ENCODE measurements around the gene ATP10A.
"Not testable (repeated sequence)": the region's sequence is repeated elsewhere in the genome, so short reads cannot be mapped to it uniquely, and the experiment has no call there.

The ATP10A gene

GRCh38 chr15:25649390-25649789 lies 213.7 kb downstream of the ATP10A start:
- Histone ChIP-seq H4K20me1 (no peaks in the 10 kb centered on the region), H3K4me2 (no peak overlapping the region; the same call in 1 of the 2 replicates), H3K36me3 (no peaks in the 10 kb centered on the region), H3K9me3 (no peaks in the 10 kb centered on the region), H3K27ac (no peak overlapping the region), H3K27me3 (no peaks in the 10 kb centered on the region), H3K4me1 (peaks cover 5% of the 10 kb centered on the region; the same call in 1 of the 2 replicates), H3K9ac (no peak overlapping the region), H3K4me3 (no peak overlapping the region)
- no peak for TF ChIP-seq Cebpa-rat (IDR thresholded peaks at IDR 0.05)

DNA sequence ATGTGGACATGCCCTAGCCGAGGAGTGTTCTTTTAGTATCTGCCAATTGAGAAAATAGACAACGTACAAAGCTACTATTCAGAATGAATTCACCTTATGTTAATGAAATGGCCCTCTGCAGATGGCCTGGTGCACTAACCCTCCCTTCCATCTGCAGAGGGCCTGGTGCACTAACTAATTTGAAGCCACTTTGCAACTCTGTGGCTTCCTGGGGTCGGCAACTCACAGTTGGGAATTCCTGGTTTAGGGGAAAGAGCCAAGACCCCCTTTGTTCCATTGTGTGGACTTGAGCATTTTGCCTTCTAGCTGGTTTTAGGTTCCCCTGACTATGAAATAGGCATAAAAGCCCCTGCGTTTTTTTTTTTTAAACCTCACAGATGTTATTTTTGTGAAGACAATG lies 220.0 kb downstream of the ATP10A start:
- Histone ChIP-seq H4K20me1 (no peaks in the 10 kb centered on the region), H3K4me2 (no peak overlapping the region), H3K27me3 (no peaks in the 10 kb centered on the region), H3K36me3 (no peaks in the 10 kb centered on the region), H3K4me1 (no peaks in the 10 kb centered on the region), H3K9ac (no peak overlapping the region), H3K27ac (no peak overlapping the region), H3K9me3 (no peaks in the 10 kb centered on the region), H3K4me3 (no peak overlapping the region)
- no peak for TF ChIP-seq Cebpa-rat (IDR thresholded peaks at IDR 0.05)

- Histone ChIP-seq H4K20me1 (no peaks in the 10 kb centered on the region), H3K27ac (no peak overlapping the region), H3K4me3 (no peak overlapping the region), H3K36me3 (no peaks in the 10 kb centered on the region), H3K4me1 (no peaks in the 10 kb centered on the region), H3K9me3 (no peaks in the 10 kb centered on the region), H3K9ac (no peak overlapping the region), H3K4me2 (no peak overlapping the region), H3K27me3 (no peaks in the 10 kb centered on the region)
- TF ChIP-seq Cebpa-rat (IDR thresholded peaks at IDR 0.05): no peak
Observed at GRCh38 chr15:25641762-25642161, 221.4 kb downstream of the ATP10A start.

GRCh38 chr15:25641361-25641760 lies 221.8 kb downstream of the ATP10A start:
- H3K27ac ChIP-seq: no peak overlapping the region
- no peak overlapping the region for H3K9ac ChIP-seq
- no peaks in the 10 kb centered on the region for H3K9me3 ChIP-seq
- no peaks in the 10 kb centered on the region for H4K20me1 ChIP-seq
- no peaks in the 10 kb centered on the region for H3K36me3 ChIP-seq
- H3K4me3 ChIP-seq: no peak overlapping the region
- H3K4me2 ChIP-seq: no peak overlapping the region
- H3K27me3 ChIP-seq: no peaks in the 10 kb centered on the region
- TF ChIP-seq Cebpa-rat (IDR thresholded peaks at IDR 0.05): no peak
- H3K4me1 ChIP-seq: no peaks in the 10 kb centered on the region

DNA sequence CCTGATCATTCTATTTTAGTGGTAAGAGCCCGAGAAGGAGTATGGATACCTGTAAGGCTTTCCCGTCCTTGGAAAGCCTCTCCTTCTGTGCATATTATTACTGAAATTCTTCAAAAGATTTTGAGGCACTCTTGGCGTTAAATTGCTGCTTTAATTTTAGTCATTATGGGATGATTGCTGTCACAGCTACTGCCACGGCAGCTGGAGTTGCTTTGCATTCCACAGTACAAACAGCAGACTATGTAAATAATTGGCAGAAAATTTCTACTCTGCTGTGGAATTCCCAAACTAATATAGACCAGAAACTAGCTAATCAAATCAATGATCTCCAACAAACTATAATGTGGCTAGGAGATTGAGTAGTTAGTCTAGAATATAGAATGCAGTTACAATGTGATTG lies 222.2 kb downstream of the ATP10A start:
- not testable (repeated sequence) for H3K27me3 ChIP-seq, H3K27ac ChIP-seq, H3K9ac ChIP-seq

DNA sequence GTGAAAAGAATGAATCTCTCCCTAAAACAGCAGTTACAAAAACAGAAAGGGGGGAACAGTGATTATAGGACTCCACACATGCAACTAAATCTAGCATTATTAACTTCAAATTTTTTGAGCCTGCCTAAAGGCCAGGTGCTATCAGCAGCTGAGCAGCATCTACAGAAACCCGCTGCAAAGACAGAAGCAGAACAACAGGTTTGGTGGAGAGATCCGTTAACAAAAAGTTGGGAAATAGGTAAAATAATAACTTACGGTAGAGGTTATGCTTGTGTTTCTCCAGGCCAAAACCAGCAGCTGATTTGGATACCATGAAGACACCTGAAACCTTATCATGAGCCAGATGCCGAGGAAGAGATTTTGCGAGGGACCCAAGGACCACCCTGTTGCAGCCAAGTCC lies 222.7 kb downstream of the ATP10A start:
- Histone ChIP-seq H3K9me3 (no peaks in the 10 kb centered on the region), H3K27ac (no peak overlapping the region), H3K4me1 (no peaks in the 10 kb centered on the region), H3K36me3 (no peaks in the 10 kb centered on the region), H4K20me1 (no peaks in the 10 kb centered on the region), H3K4me2 (no peak overlapping the region), H3K9ac (no peak overlapping the region), H3K27me3 (no peaks in the 10 kb centered on the region), H3K4me3 (no peak overlapping the region)
- no peak for TF ChIP-seq Cebpa-rat (IDR thresholded peaks at IDR 0.05)

More for the DNA sequence above, 222.2 kb downstream of the ATP10A start:
- not testable (repeated sequence) for H3K4me3 ChIP-seq, H4K20me1 ChIP-seq, H3K36me3 ChIP-seq, H3K4me1 ChIP-seq, H3K9me3 ChIP-seq, H3K4me2 ChIP-seq

GRCh38 chr15:25636486-25636885 lies 226.6 kb downstream of the ATP10A start:
- H3K4me1 ChIP-seq, H3K9me3 ChIP-seq, H3K4me3 ChIP-seq, H3K36me3 ChIP-seq, H3K27me3 ChIP-seq, H4K20me1 ChIP-seq, H3K9ac ChIP-seq, H3K27ac ChIP-seq, H3K4me2 ChIP-seq: not testable (repeated sequence)

- peaks cover 1% of the 10 kb centered on the region; the same call in 1 of the 2 replicates for H3K9me3 ChIP-seq
- no peak for TF ChIP-seq Cebpa-rat (IDR thresholded peaks at IDR 0.05)
- no peak overlapping the region for H3K9ac ChIP-seq
- no peak overlapping the region for H3K27ac ChIP-seq
- no peaks in the 10 kb centered on the region for H4K20me1 ChIP-seq
- no peaks in the 10 kb centered on the region for H3K4me1 ChIP-seq
- H3K4me2 ChIP-seq: no peak overlapping the region
- no peak overlapping the region for H3K4me3 ChIP-seq
- H3K27me3 ChIP-seq: no peaks in the 10 kb centered on the region
- H3K36me3 ChIP-seq: no peaks in the 10 kb centered on the region
Observed at GRCh38 chr15:25635191-25635590, 227.9 kb downstream of the ATP10A start.

- TF ChIP-seq Cebpa-rat (IDR thresholded peaks at IDR 0.05): no peak
Observed at GRCh38 chr15:25633862-25634261, 229.3 kb downstream of the ATP10A start.

DNA sequence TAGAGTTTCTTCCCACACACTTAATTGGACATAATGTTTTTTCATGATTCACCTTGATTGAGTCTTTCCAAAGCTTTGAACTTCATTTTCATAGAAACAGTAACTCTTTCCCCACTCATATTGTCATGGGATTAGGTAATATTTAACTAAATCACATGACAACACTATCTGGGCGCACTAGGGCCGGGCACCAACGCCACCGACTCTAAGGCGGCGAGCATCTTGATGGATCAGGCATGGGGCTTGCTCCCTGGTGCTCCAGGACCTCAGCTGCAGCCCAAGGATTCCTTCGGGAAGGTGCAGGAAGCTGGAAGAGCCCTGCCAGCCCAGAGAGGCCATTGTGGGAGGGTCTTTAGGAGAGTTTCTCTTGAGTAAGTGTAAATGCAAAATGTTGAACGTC lies 231.2 kb downstream of the ATP10A start:
- Histone ChIP-seq H3K27me3 (no peaks in the 10 kb centered on the region), H3K36me3 (no peaks in the 10 kb centered on the region), H4K20me1 (no peaks in the 10 kb centered on the region), H3K4me3 (no peak overlapping the region), H3K4me1 (no peaks in the 10 kb centered on the region), H3K9me3 (peaks cover 5% of the 10 kb centered on the region), H3K9ac (no peak overlapping the region), H3K27ac (no peak overlapping the region), H3K4me2 (no peak overlapping the region)
- no peak for TF ChIP-seq Cebpa-rat (IDR thresholded peaks at IDR 0.05)

More at GRCh38 chr15:25633862-25634261, 229.3 kb downstream of the ATP10A start:
- no peak overlapping the region for H3K4me3 ChIP-seq
- H4K20me1 ChIP-seq: no peaks in the 10 kb centered on the region
- H3K4me2 ChIP-seq: no peak overlapping the region
- H3K36me3 ChIP-seq: no peaks in the 10 kb centered on the region
- no peak overlapping the region for H3K27ac ChIP-seq
- H3K9ac ChIP-seq: no peak overlapping the region
- H3K27me3 ChIP-seq: no peaks in the 10 kb centered on the region
- peaks cover 5% of the 10 kb centered on the region for H3K9me3 ChIP-seq
- no peaks in the 10 kb centered on the region for H3K4me1 ChIP-seq
